Muscle of leg (tissue), 11 donors: ENCODE measurements around the gene SLC39A8. TPM values are rescaled to one million over a fixed set of nuclear protein-coding genes. Genes with fewer than 3 reads are reported as not detected.
"Not testable (repeated sequence)": the region's sequence is repeated elsewhere in the genome, so short reads cannot be mapped to it uniquely, and the experiment has no call there.

Experiments used
- DNase-seq: peaks from one replicate; pipeline ENCODE4 v3.0.0; 2013
- H3K27ac ChIP-seq: one replicate; pipeline ENCODE4 v1.5.1; 2013; ENCODE audit warnings: mild to moderate bottlenecking, low read length, control low read depth
- H3K27me3 ChIP-seq: one replicate; pipeline ENCODE4 v1.6.1; 2013; ENCODE audit warnings: low read length; ENCODE audit not compliant: control insufficient read depth, insufficient read depth
- H3K36me3 ChIP-seq: one replicate; pipeline ENCODE4 v1.6.1; 2013; ENCODE audit warnings: low read length; ENCODE audit not compliant: control insufficient read depth, insufficient read depth
- H3K4me1 ChIP-seq: one replicate; pipeline ENCODE4 v1.6.1; 2013; ENCODE audit warnings: low read length; ENCODE audit not compliant: control insufficient read depth, insufficient read depth
- H3K4me3 ChIP-seq: one replicate; pipeline ENCODE4 v1.5.1; 2013; ENCODE audit warnings: low read length, control low read depth
- H3K9me3 ChIP-seq: replicated peaks from 2 replicates; pipeline ENCODE4 v1.6.1; 2013; ENCODE audit warnings: low read depth, low read length; ENCODE audit not compliant: control insufficient read depth
- WGBS: methylation state at CpG from one replicate; pipeline ENCODE4 v1.1.5; 2013; ENCODE audit warnings: missing lambda C conversion rate; ENCODE audit not compliant: insufficient coverage; 5-methylcytosine and 5-hydroxymethylcytosine counted together
- polyA plus RNA-seq, 8 donors: library from polyadenylated mRNA; unstranded; fragments of 120-200 nt; gene quantifications; one replicate each; pipeline versions ENCODE4 v1.2.1 to v1.2.3, GENCODE V29; 2013; ENCODE audit warnings: inconsistent platforms in 1 of 8, low replicate concordance in 1 of 8; ENCODE audit not compliant: insufficient read length in 8 of 8, insufficient read depth in 1 of 8
- total RNA-seq: library from RNA; stranded (reverse); fragments of 120-200 nt; gene quantifications from one replicate; pipeline ENCODE4 v1.2.4, GENCODE V29; 2013

SLC39A8 gene
- total and polyA plus RNA-seq, 9 donors: 2.1 to 4.8 (median 3.5) TPM

DNA sequence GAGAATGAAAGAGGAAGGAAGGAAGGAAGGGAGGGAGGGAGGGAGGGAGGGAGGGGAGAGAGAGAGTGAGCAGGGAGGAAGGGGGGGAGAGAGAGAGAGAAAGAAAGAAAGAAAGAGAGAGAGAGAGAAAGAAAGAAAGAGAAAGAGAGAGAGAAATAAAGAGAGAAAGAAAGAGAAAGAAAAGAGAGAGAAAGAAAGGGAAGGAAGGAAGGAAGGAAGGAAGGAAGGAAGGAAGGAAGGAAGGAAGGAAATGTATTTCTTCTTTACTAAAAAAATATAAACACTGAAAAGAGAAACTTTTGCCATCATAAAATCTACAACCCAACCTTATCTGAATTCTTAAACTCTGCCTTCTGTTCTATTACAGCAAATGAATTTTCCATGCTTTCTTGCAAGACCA is 12.4 kb upstream of the SLC39A8 start:
- DNase-seq, H3K9me3 ChIP-seq, H3K4me3 ChIP-seq, H3K4me1 ChIP-seq, H3K27me3 ChIP-seq, H3K36me3 ChIP-seq, H3K27ac ChIP-seq: not testable (repeated sequence)

DNA sequence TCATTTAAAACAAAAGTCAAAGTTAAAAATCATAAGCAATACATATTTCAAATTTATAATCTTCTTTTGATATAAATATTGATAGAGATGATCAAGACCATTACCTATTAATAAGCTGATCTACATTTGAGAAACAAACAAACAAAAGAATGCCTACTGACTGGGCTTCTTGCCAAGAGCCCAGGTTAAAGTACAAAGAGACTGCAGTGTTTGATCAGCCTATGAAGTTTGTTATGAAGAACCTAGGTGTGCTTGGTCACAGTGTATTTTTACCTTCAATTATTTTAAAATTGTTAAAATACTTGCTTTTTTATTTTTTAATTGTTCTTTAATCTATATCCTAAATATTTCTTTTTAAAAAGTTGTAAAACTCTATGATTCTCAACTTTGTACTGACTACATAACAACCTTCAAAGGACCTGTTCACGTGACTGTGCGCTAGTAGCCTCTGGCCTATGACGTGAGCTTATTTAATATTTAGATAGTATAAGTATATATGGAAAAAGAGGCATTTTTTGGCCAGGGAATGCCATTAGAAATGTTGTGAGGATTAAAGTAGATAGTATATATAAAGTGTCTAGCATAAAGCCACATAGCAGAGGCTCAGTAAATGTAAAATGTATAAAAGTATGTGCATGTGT is 11.4 kb upstream of the SLC39A8 start:
- H3K4me3 ChIP-seq: no peak overlapping the region
- no CpG with 5 or more reads among the region's 3 CpGs for WGBS
- H3K36me3 ChIP-seq: no peaks in the 10 kb centered on the region

DNA sequence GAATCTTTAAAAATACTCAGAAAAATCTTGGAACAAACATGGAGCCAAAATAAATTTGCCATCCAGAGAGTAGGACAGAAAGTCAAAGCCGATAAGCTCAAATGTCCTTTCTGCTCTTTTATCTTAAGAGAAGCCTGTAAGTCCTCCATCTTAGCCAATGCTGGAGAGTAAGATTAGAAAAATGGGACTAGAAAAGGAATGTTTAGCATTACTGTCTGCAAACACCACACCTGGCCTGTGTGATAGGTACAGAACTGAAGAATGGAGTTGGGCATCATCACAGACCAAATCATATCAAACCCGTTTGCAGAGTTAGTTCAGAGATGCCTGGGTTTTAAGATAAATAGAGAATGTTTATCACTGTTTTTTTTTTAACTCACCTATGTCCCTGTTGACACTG is 10.5 kb upstream of the SLC39A8 start:
- Histone ChIP-seq H3K4me3 (no peak overlapping the region), H3K9me3 (no peaks in the 10 kb centered on the region), H3K27ac (no peak overlapping the region), H3K4me1 (no peaks in the 10 kb centered on the region), H3K36me3 (no peaks in the 10 kb centered on the region), H3K27me3 (no peaks in the 10 kb centered on the region)
- no CpG with 5 or more reads among the region's 2 CpGs for WGBS
- no peak for DNase-seq

More for the DNA sequence above, 11.4 kb upstream of the SLC39A8 start:
- Histone ChIP-seq H3K9me3 (no peaks in the 10 kb centered on the region), H3K4me1 (no peaks in the 10 kb centered on the region), H3K27ac (no peak overlapping the region), H3K27me3 (no peaks in the 10 kb centered on the region)
- DNase-seq: no peak

DNA sequence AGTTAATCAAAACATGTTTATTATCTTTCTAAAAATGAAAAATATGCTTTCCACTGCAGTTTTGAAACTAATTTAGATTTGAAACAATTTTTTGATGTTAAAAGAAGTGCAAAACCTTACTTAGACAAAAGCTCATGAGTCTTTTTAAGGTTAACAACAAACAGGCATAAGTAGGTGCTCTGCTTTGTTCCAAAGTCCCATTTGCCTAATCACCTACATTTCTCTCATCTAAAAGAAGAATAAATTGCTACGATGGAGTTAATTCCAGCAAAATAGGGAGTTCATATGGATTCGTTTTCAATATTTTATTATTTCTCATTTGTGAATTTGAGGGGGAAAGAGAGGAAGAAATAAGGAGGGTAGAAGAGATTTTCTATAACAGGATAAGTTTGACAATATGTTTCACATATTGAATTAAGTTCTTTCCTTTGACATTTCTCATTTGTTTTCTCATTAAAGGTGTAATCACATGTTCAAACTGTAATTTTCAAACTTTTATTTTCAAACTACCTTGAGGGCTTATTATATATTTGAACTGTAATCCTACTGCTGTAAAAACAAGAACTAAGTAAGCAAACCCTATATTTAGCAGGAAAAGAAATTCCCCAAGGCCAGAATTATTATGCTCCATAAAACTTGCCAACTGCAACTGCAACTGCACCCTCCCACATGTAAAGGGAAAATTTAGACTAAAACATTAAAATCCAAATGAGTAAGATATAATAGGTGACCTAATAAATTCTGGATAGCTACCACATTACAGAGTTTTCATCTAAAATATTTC is 9.6 kb upstream of the SLC39A8 start:
- no peak overlapping the region for H3K4me3 ChIP-seq
- peak; percentile 34 for DNase-seq
- no CpG with 5 or more reads among the region's 2 CpGs for WGBS
- H3K27ac ChIP-seq: no peak overlapping the region
- H3K36me3 ChIP-seq: no peaks in the 10 kb centered on the region
- H3K9me3 ChIP-seq: no peaks in the 10 kb centered on the region
- no peaks in the 10 kb centered on the region for H3K4me1 ChIP-seq
- no peaks in the 10 kb centered on the region for H3K27me3 ChIP-seq

DNA sequence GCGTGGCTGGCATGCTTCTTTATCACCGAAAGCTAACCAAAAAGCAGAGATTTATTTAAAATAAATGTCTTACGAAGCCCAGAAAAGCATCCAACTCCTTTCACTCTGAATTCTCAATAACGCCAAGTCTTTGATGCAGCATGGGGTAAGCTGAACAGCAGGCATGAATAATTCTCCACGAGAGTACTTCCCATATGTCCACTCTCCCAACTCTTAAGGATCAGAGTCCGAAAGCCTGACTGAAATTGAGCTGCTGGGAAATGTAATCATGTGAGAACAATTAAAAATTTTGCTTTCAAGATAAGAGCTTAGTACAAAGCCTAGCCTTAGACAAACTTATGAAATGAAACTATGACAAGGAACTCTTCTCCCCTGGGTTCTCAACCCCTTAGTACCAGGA is 7.5 kb upstream of the SLC39A8 start:
- Histone ChIP-seq H3K36me3 (no peaks in the 10 kb centered on the region), H3K9me3 (no peaks in the 10 kb centered on the region), H3K4me3 (no peak overlapping the region), H3K27ac (no peak overlapping the region), H3K4me1 (no peaks in the 10 kb centered on the region), H3K27me3 (no peaks in the 10 kb centered on the region)
- no CpG with 5 or more reads among the region's 6 CpGs for WGBS
- no peak for DNase-seq

DNA sequence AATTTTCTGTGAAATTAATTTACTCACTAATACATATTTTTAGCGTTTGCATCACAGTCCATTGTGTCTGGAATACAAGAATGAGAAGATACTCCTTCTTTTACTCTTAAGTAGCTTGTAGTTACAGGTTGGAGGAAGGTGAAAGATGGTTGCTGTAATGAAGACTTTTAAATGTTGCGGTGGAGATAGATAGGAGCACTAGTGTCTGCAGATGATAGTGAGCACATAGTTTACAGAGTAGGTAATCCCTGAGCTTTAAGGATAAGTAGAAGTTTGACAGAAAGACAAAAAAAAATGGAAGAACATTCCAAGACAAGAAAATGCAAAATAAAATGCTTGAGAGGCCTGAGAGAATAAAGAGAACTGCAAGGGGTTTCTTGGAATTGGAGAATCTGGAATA is 5.4 kb upstream of the SLC39A8 start:
- DNase-seq: no peak
- no peak overlapping the region for H3K4me3 ChIP-seq
- WGBS: 83% methylated on average over 1 of the region's 2 CpGs

DNA sequence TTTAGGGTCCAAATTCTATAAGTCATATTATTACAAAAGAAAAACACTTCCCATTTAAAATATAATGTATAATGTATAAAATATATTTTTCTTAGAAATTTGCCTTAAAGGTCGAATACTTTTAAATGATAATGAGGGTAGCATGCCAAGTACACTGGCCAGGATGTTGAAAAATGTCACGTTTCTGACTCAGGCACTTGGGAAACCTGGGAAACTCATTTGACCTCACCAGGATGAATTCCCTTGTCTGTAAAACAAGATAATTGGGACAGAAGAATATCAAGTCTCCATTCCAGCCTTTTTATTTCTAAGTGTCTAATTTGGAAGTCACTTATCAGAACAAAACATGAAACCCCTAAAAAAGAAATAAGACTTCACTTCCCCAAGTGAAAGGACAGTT is 3.4 kb upstream of the SLC39A8 start:
- Histone ChIP-seq H3K27ac (no peak overlapping the region), H3K4me1 (peaks cover 6% of the 10 kb centered on the region), H3K4me3 (no peak overlapping the region), H3K9me3 (no peaks in the 10 kb centered on the region), H3K27me3 (peaks cover 6% of the 10 kb centered on the region), H3K36me3 (no peaks in the 10 kb centered on the region)
- 60% methylated on average over 1 of the region's 2 CpGs for WGBS
- no peak for DNase-seq

More for the DNA sequence above, 5.4 kb upstream of the SLC39A8 start:
- Histone ChIP-seq H3K27me3 (no peaks in the 10 kb centered on the region), H3K4me1 (peaks cover 1% of the 10 kb centered on the region), H3K27ac (no peak overlapping the region), H3K36me3 (no peaks in the 10 kb centered on the region), H3K9me3 (no peaks in the 10 kb centered on the region)

DNA sequence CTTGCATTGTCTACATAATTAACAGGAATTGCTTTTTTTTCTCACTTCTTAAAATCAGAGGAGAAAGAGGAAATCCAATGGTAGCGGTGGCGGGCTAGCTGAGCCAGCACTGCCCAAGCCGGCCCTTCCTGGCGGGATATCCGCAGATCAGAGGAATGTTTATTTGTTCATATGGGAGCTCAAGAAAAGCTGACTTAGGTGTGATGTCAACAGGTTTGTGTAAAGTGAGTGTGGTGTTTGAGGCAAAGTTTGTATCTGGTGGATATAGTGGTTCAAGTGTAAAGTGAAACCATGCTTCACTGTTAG is 466 bp upstream of the SLC39A8 start:
- Histone ChIP-seq H3K9me3 (no peaks in the 10 kb centered on the region), H3K36me3 (no peaks in the 10 kb centered on the region), H3K27me3 (peaks cover 7% of the 10 kb centered on the region), H3K4me3 (peak overlapping the region; percentile 68), H3K4me1 (peaks cover 7% of the 10 kb centered on the region), H3K27ac (peak overlapping the region; percentile 26)
- no peak for DNase-seq
- 17% methylated on average over 5 of the region's 5 CpGs for WGBS

DNA sequence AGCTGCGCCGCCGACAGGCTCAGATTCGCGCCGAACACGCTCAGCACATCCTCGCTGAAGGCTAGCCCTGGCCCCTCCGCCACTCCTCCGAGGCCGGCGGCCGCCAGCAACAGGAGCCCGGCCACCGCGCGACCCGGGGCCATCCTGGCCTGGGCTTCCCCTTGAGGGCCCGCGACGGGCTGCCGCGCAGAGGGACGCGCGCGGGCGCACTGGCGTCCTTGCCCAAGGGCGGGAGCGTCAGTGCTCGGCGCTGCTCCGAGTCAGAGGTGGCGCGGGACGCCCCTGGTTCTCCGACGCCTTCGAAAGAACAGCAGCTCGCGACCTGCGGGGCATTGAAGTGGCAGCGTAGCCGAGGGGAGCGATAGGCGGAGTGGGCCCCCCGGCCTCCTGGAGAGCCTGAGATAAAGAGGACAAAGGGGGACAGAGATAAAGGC is 745 bp downstream of the SLC39A8 start:
- peaks cover 7% of the 10 kb centered on the region for H3K4me1 ChIP-seq
- under 1% methylated on average over 48 of the region's 48 CpGs for WGBS
- H3K36me3 ChIP-seq: no peaks in the 10 kb centered on the region
- H3K27me3 ChIP-seq: peaks cover 7% of the 10 kb centered on the region
- peak overlapping the region; percentile 68 for H3K4me3 ChIP-seq
- peak overlapping the region; percentile 69 for H3K27ac ChIP-seq
- DNase-seq: peak; percentile 64
- H3K9me3 ChIP-seq: no peaks in the 10 kb centered on the region

DNA sequence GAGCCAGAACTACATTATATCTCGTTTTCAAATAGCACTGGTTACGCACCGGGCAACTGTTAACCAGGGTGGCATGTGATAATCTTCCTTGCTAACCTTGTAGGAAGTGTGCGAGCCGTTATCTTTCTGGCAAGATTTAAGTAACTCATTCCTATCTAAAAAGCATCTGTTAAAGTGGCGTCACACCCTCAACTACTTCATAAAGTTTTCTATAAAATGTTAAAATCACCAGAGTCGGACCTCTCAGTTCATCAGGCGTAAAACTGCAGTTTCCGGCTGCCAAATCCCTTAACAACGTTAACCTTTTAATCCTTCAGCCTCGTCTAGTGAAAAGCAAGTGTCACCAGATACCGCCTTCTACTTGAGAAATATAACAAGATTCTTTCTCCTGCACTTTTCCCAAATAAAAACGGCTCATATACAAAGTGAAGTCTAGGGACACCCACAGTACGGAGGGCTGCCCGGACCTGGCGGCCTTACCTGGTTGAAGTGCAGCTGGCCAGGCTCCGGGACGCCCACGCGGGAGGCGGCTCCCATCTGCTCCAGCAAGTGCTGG is 1.2 kb downstream of the SLC39A8 start:
- Histone ChIP-seq H3K4me1 (peaks cover 7% of the 10 kb centered on the region), H3K9me3 (no peaks in the 10 kb centered on the region), H3K27ac (no peak overlapping the region), H3K4me3 (peak overlapping the region; percentile 68), H3K36me3 (no peaks in the 10 kb centered on the region), H3K27me3 (peaks cover 7% of the 10 kb centered on the region)
- DNase-seq: peak; percentile 8
- 2% methylated on average over 19 of the region's 21 CpGs for WGBS
